Measurements from ENCODE around the gene POLA1.

Gene POLA1

DNA sequence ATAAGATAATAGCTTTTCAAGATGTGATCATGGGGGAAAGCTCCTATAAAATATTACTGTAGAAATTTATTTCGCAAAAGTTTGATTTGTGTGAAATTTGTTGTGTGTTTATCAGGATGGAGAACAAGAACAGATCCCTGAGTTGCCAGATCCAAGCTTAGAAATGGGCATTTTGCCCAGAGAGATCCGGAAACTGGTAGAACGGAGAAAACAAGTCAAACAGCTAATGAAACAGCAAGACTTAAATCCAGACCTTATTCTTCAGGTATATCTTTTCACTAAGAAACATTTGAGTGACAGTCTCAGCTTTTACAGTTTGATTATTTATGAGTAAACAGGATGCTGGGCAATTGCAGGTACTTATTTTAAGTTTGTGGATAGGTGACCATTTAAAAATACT lies 54.5 kb downstream of the POLA1 start:
- no peak for ATAC-seq
- no peak for TF ChIP-seq ZNF70 (CRISPR knock-in tag; IDR thresholded peaks at IDR 0.05)
- no peak for TF ChIP-seq RARB (CRISPR knock-in tag; IDR thresholded peaks at IDR 0.05)
- TF ChIP-seq TCF4 (CRISPR knock-in tag; IDR thresholded peaks at IDR 0.05; ENCODE audit: borderline replicate concordance) = no peak

DNA sequence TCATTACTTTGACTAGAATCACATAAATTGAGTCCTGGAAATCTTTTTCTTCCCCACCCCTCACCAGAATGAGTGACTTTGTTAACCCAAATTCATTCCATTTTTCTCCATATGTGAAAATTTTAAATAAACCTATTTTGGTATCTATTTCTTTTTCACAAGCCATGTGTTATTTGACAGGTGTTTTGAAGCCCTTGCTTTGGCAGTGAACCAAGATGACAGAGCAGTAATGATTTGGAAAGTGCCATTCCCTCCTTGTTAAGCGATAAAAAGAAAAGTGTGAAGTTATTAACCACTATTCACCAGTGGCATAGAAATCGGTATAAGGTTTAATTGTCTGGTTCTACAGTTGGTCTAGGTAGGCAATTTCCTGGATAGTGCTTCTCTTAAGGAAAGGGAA lies 66.1 kb downstream of the POLA1 start:
- no peak for ATAC-seq
- TF ChIP-seq TOX (CRISPR knock-in tag; IDR thresholded peaks at IDR 0.05; ENCODE audit: borderline replicate concordance) (no peak), TSHZ2 (CRISPR knock-in tag; IDR thresholded peaks at IDR 0.05) (no peak), ZC3H10 (CRISPR knock-in tag; IDR thresholded peaks at IDR 0.05) (no peak), GLIS3 (CRISPR knock-in tag; IDR thresholded peaks at IDR 0.05) (no peak), ISL1 (CRISPR knock-in tag; IDR thresholded peaks at IDR 0.05) (no peak), ESRRG (CRISPR knock-in tag; IDR thresholded peaks at IDR 0.05) (no peak), ZFP30 (CRISPR knock-in tag; IDR thresholded peaks at IDR 0.05) (no peak), CSDC2 (CRISPR knock-in tag; IDR thresholded peaks at IDR 0.05) (no peak), ZNF70 (CRISPR knock-in tag; IDR thresholded peaks at IDR 0.05) (no peak), ZNF8 (CRISPR knock-in tag; IDR thresholded peaks at IDR 0.05) (no peak), ZFP3 (CRISPR knock-in tag; IDR thresholded peaks at IDR 0.05) (no peak), OSR1 (CRISPR knock-in tag; IDR thresholded peaks at IDR 0.05) (no peak), ARNTL (CRISPR knock-in tag; IDR thresholded peaks at IDR 0.05; ENCODE audit: borderline replicate concordance, low read depth) (no peak), TCF4 (CRISPR knock-in tag; IDR thresholded peaks at IDR 0.05; ENCODE audit: borderline replicate concordance) (no peak), SNAI2 (CRISPR knock-in tag; IDR thresholded peaks at IDR 0.05) (no peak), PPARA (CRISPR knock-in tag; IDR thresholded peaks at IDR 0.05; ENCODE audit: borderline replicate concordance) (no peak), ZNF565 (CRISPR knock-in tag; conservative IDR thresholded peaks at IDR 0.05; ENCODE audit: low read depth) (no peak)
- TF ChIP-seq, protein P1, sequence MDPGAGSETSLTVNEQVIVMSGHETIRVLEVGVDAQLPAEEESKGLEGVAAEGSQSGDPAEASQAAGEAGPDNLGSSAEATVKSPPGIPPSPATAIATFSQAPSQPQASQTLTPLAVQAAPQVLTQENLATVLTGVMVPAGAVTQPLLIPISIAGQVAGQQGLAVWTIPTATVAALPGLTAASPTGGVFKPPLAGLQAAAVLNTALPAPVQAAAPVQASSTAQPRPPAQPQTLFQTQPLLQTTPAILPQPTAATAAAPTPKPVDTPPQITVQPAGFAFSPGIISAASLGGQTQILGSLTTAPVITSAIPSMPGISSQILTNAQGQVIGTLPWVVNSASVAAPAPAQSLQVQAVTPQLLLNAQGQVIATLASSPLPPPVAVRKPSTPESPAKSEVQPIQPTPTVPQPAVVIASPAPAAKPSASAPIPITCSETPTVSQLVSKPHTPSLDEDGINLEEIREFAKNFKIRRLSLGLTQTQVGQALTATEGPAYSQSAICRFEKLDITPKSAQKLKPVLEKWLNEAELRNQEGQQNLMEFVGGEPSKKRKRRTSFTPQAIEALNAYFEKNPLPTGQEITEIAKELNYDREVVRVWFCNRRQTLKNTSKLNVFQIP (CRISPR knock-in tag; IDR thresholded peaks at IDR 0.05; ENCODE audit: borderline replicate concordance, low read depth) = no peak
- TF ChIP-seq, protein P2, sequence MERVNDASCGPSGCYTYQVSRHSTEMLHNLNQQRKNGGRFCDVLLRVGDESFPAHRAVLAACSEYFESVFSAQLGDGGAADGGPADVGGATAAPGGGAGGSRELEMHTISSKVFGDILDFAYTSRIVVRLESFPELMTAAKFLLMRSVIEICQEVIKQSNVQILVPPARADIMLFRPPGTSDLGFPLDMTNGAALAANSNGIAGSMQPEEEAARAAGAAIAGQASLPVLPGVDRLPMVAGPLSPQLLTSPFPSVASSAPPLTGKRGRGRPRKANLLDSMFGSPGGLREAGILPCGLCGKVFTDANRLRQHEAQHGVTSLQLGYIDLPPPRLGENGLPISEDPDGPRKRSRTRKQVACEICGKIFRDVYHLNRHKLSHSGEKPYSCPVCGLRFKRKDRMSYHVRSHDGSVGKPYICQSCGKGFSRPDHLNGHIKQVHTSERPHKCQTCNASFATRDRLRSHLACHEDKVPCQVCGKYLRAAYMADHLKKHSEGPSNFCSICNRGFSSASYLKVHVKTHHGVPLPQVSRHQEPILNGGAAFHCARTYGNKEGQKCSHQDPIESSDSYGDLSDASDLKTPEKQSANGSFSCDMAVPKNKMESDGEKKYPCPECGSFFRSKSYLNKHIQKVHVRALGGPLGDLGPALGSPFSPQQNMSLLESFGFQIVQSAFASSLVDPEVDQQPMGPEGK (CRISPR knock-in tag; IDR thresholded peaks at IDR 0.05; ENCODE audit: borderline replicate concordance) = no peak
- TF ChIP-seq, protein P3, sequence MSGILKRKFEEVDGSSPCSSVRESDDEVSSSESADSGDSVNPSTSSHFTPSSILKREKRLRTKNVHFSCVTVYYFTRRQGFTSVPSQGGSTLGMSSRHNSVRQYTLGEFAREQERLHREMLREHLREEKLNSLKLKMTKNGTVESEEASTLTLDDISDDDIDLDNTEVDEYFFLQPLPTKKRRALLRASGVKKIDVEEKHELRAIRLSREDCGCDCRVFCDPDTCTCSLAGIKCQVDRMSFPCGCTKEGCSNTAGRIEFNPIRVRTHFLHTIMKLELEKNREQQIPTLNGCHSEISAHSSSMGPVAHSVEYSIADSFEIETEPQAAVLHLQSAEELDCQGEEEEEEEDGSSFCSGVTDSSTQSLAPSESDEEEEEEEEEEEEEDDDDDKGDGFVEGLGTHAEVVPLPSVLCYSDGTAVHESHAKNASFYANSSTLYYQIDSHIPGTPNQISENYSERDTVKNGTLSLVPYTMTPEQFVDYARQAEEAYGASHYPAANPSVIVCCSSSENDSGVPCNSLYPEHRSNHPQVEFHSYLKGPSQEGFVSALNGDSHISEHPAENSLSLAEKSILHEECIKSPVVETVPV (CRISPR knock-in tag; IDR thresholded peaks at IDR 0.05) = no peak

DNA sequence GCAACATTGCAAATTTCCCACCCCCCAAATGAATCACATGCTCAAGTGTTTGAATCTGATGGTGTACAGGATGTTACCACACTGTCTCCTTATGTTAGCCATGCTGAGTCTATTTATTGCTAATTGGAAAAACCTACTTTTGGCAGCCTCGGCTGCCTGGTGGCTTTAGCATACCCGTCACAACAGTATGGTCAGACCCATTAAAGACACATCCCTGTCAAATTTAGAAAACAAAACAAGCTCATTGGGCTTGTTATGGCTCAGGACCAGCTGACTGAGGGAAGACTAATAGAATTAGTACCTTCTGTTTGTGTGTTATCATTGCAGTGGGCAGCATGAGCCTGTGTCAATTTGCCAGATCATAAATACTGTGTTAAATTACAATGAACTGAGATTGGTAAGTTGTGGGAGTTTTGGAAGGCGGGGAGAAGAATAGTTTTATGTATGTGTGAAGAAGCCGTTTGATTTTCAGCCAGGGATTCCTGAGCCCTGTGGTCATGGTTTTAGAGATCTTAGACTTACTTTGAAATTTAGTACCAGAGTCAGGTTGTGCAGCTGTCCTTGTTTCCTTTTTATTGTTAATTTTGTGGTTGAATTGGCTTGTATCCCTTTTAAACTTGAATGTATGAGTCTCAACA lies 66.8 kb downstream of the POLA1 start:
- ATAC-seq = peak; percentile 56
- TF ChIP-seq OSR1 (CRISPR knock-in tag; IDR thresholded peaks at IDR 0.05) (no peak), TSHZ2 (CRISPR knock-in tag; IDR thresholded peaks at IDR 0.05) (peak; percentile 52; the same call in 1 of the 2 replicates), TCF4 (CRISPR knock-in tag; IDR thresholded peaks at IDR 0.05; ENCODE audit: borderline replicate concordance) (peak; percentile 44; the same call in 1 of the 2 replicates), ZC3H10 (CRISPR knock-in tag; IDR thresholded peaks at IDR 0.05) (no peak)
- TF ChIP-seq, protein P2 (CRISPR knock-in tag; IDR thresholded peaks at IDR 0.05; ENCODE audit: borderline replicate concordance) = no peak
